ENCODE data around the gene DEDD. TPM values are rescaled to one million over a fixed set of nuclear protein-coding genes. Genes with fewer than 3 reads are reported as not detected.

Gene DEDD
- total and polyA plus RNA-seq, 12 donors: 19.7 to 33.0 (median 26.3) TPM

DNA sequence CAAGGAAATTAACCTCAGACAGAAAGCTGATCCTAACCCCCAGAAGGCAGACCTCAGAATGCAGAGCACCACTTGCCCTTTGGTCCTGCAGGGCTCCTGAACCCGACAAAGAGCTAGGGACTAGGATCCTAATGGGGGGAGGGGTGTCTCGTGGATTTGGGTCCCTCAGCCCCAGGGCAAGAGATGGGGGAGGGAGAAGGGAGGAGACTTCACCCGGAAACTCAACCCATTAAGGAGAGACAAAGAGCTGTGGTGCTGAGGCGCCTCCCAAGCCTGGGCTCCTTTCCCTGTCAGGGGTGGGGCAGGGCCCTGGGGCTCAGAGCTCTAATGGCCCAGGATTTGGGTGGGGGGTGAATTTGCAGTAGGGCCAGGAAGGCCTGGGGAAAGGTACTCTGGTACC is 46.0 kb downstream of the DEDD start:
- TF ChIP-seq, protein P1, sequence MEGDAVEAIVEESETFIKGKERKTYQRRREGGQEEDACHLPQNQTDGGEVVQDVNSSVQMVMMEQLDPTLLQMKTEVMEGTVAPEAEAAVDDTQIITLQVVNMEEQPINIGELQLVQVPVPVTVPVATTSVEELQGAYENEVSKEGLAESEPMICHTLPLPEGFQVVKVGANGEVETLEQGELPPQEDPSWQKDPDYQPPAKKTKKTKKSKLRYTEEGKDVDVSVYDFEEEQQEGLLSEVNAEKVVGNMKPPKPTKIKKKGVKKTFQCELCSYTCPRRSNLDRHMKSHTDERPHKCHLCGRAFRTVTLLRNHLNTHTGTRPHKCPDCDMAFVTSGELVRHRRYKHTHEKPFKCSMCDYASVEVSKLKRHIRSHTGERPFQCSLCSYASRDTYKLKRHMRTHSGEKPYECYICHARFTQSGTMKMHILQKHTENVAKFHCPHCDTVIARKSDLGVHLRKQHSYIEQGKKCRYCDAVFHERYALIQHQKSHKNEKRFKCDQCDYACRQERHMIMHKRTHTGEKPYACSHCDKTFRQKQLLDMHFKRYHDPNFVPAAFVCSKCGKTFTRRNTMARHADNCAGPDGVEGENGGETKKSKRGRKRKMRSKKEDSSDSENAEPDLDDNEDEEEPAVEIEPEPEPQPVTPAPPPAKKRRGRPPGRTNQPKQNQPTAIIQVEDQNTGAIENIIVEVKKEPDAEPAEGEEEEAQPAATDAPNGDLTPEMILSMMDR (IDR thresholded peaks at IDR 0.05): no peak
- ATAC-seq: no peak
- intact Hi-C loops (cut with DNase I): no loop called here

DNA sequence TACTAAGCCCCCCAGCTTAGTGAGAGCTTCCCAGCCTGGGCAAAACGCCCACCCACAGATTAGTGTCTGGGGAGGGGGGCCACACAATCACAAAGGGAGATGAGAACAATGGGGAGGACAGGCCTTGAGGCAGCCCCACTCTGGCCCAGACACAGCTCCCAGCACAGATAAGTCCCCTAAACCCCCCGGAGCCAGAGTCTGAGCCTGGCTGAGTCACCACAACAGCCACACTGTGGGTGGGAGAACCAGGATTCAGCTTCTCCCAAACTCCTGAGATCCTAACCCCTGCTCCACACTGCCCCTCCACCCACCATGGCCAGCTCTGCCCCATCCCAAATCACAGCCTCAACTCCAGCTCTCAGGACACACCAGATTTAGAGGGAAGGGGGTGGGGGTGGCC is 47.3 kb downstream of the DEDD start:
- ATAC-seq: no peak
- TF ChIP-seq, protein P1 (IDR thresholded peaks at IDR 0.05): no peak
- H3K4me1 ChIP-seq: peaks cover 0 to 22% (median 0%) of the 10 kb centered on the region in 9 donors
- WGBS, 2 donors: 52 to 70% methylated on average over 2 of the region's 2 CpGs
- no peak for DNase-seq
- no peaks in the 10 kb centered on the region for H3K9me3 ChIP-seq
- H3K27ac ChIP-seq: no peak overlapping the region
- H3K36me3 ChIP-seq: no peaks in the 10 kb centered on the region
- no peak overlapping the region for H3K4me3 ChIP-seq
- peaks cover 0 to 3% (median 0%) of the 10 kb centered on the region in 7 donors for H3K27me3 ChIP-seq
- intact Hi-C loops (cut with DNase I): no loop called here

More for the DNA sequence above, 46.0 kb downstream of the DEDD start:
- peaks cover 0 to 22% (median 0%) of the 10 kb centered on the region in 9 donors for H3K4me1 ChIP-seq
- H3K4me3 ChIP-seq: no peak overlapping the region
- H3K9me3 ChIP-seq: no peaks in the 10 kb centered on the region
- DNase-seq: no peak
- no peaks in the 10 kb centered on the region for H3K36me3 ChIP-seq
- H3K27me3 ChIP-seq: no peaks in the 10 kb centered on the region
- 72 to 80% methylated on average over 4 of the region's 4 CpGs for WGBS, 2 donors
- no peak overlapping the region for H3K27ac ChIP-seq

DNA sequence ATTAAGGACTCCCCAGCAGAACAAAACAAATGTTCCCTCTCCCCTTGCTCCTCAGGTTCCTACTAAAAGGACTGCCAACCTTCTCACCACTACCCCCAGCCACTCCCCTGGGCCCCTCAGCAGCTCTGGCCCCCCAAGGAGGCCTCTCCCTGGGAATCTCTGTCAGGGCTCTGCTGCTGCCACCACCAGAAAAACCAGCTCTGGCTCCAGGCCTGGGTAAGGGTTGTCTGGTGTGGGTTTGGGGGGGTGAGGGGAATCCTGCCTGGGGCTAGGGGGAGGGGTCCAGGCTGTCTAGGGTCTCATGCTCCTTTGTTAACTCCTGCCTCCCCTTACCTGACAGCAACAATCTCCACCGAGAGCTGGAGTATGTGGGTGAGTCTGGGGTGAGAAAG is 47.9 kb downstream of the DEDD start:
- intact Hi-C loops (cut with DNase I): no loop called here
- H3K4me1 ChIP-seq: peaks cover 0 to 22% (median 0%) of the 10 kb centered on the region in 9 donors
- H3K9me3 ChIP-seq: no peaks in the 10 kb centered on the region
- DNase-seq (no peak), ATAC-seq (no peak)
- H3K27me3 ChIP-seq: peaks cover 0 to 9% (median 2%) of the 10 kb centered on the region in 7 donors
- H3K4me3 ChIP-seq: no peak overlapping the region
- TF ChIP-seq, protein P1 (IDR thresholded peaks at IDR 0.05): no peak
- WGBS, 2 donors: 93 to 100% methylated on average over 1 of the region's 1 CpG
- no peaks in the 10 kb centered on the region for H3K36me3 ChIP-seq
- no peak overlapping the region for H3K27ac ChIP-seq

DNA sequence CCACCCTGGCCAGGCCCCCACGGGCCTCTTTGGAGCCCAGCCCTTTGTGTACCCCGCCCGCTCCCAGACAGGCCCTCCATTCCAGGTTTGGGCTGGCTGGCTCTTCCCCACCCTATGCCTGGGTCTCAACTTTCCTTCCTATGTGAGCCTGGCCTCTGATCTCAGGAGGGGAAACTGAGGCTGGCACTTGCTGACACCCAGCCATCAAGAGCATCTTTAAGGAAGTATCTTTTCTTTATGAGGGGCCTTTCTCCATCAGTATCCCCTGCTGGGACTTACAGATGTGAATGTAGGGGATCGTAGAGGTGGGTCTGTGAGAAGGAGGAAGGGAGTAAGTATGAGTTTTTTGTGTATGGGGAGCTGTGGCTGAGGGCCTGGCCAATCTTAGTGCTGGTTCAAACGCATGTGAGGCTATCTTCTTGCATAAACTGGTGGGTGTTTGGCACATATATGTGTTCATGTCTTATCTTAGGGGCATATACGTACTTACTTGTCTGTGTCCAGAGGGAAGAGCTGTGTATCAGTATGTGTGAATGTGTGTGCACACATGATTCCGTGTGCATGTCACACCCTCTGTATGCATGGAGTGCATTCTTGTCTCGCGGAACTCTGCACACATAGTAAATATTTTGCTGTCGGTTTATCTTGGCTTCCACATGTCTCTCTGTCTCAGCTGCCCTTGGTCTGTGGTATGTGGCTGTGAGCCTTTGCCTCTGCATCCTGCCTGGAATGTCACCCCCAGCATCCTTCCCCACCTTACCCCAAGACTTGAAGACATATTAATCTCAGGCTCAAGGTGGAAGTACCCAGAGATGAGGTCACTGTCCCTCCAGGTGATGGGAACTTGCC is 48.5 kb downstream of the DEDD start:
- Histone ChIP-seq H3K4me1 (peaks cover 0 to 22% (median 0%) of the 10 kb centered on the region in 9 donors), H3K9me3 (no peaks in the 10 kb centered on the region), H3K27me3 (peaks cover 0 to 13% (median 8%) of the 10 kb centered on the region in 7 donors), H3K4me3 (no peak overlapping the region), H3K27ac (peak overlapping the region in 1 of 10 donors; percentile 65), H3K36me3 (no peaks in the 10 kb centered on the region)
- 71 to 76% methylated on average over 10 of the region's 10 CpGs for WGBS, 2 donors
- TF ChIP-seq, protein P1 (IDR thresholded peaks at IDR 0.05): no peak
- intact Hi-C loops (cut with DNase I): no loop called here
- DNase-seq (no peak), ATAC-seq (no peak)

Data from heart right ventricle (tissue), 16 donors.